ENCODE data around the gene PXN.

PXN gene

GRCh38 chr12:120183211-120183631, 82.3 kb downstream of the PXN start:
- no peak overlapping the region for H3K27ac ChIP-seq
- H3K27me3 ChIP-seq (replicated peaks): no peaks in the 10 kb centered on the region
- in situ Hi-C loops (cut with HindIII; ENCODE audit: low pct_ligation_motif_present, low sequenced_read_pairs): no loop called here
- peaks cover 71% of the 10 kb centered on the region for H3K36me3 ChIP-seq (replicated peaks)
- TF ChIP-seq CTCF (IDR thresholded peaks at IDR 0.05; ENCODE audit: low read depth, low read length, missing control alignments): no peak
- peak; percentile 15 for DNase-seq
- H3K4me3 ChIP-seq (ENCODE audit: low read depth, low read length): no peak overlapping the region

- H3K4me3 ChIP-seq (ENCODE audit: low read depth, low read length): no peak overlapping the region
- no peak overlapping the region for H3K27ac ChIP-seq
- peaks cover 73% of the 10 kb centered on the region for H3K36me3 ChIP-seq (replicated peaks)
- peak; percentile 35 for DNase-seq
- H3K27me3 ChIP-seq (replicated peaks): no peaks in the 10 kb centered on the region
- in situ Hi-C loops (cut with HindIII; ENCODE audit: low pct_ligation_motif_present, low sequenced_read_pairs): no loop called here
- peak; percentile 48 for TF ChIP-seq CTCF (IDR thresholded peaks at IDR 0.05; ENCODE audit: low read depth, low read length, missing control alignments)
Measured at GRCh38 chr12:120181991-120182631, 83.4 kb downstream of the PXN start.

- no peak for TF ChIP-seq CTCF (IDR thresholded peaks at IDR 0.05; ENCODE audit: low read depth, low read length, missing control alignments)
- peaks cover 74% of the 10 kb centered on the region for H3K36me3 ChIP-seq (replicated peaks)
- no peaks in the 10 kb centered on the region for H3K27me3 ChIP-seq (replicated peaks)
- H3K4me3 ChIP-seq (ENCODE audit: low read depth, low read length): no peak overlapping the region
- no peak for DNase-seq
- no peak overlapping the region for H3K27ac ChIP-seq
- in situ Hi-C loops (cut with HindIII; ENCODE audit: low pct_ligation_motif_present, low sequenced_read_pairs): no loop called here
Measured at GRCh38 chr12:120180975-120181374, 84.6 kb downstream of the PXN start.

GRCh38 chr12:120175537-120175936, 90.0 kb downstream of the PXN start:
- no peak overlapping the region for H3K4me3 ChIP-seq (ENCODE audit: low read depth, low read length)
- peaks cover 87% of the 10 kb centered on the region for H3K36me3 ChIP-seq (replicated peaks)
- in situ Hi-C loops (cut with HindIII; ENCODE audit: low pct_ligation_motif_present, low sequenced_read_pairs): no loop called here
- no peak overlapping the region for H3K27ac ChIP-seq
- H3K27me3 ChIP-seq (replicated peaks): no peaks in the 10 kb centered on the region
- no peak for TF ChIP-seq CTCF (IDR thresholded peaks at IDR 0.05; ENCODE audit: low read depth, low read length, missing control alignments)
- DNase-seq: no peak

GRCh38 chr12:120175062-120175461, 90.5 kb downstream of the PXN start:
- no peak overlapping the region for H3K4me3 ChIP-seq (ENCODE audit: low read depth, low read length)
- H3K27me3 ChIP-seq (replicated peaks): no peaks in the 10 kb centered on the region
- H3K27ac ChIP-seq: no peak overlapping the region
- H3K36me3 ChIP-seq (replicated peaks): peaks cover 90% of the 10 kb centered on the region
- in situ Hi-C loops (cut with HindIII; ENCODE audit: low pct_ligation_motif_present, low sequenced_read_pairs): no loop called here
- no peak for TF ChIP-seq CTCF (IDR thresholded peaks at IDR 0.05; ENCODE audit: low read depth, low read length, missing control alignments)
- DNase-seq: no peak

- Histone ChIP-seq H3K27me3 (replicated peaks) (no peaks in the 10 kb centered on the region), H3K27ac (no peak overlapping the region), H3K36me3 (replicated peaks) (peaks cover 88% of the 10 kb centered on the region), H3K4me3 (ENCODE audit: low read depth, low read length) (no peak overlapping the region)
- no peak for TF ChIP-seq CTCF (IDR thresholded peaks at IDR 0.05; ENCODE audit: low read depth, low read length, missing control alignments)
- DNase-seq: no peak
- in situ Hi-C loops (cut with HindIII; ENCODE audit: low pct_ligation_motif_present, low sequenced_read_pairs): loop anchor here (5.0 kb wide), 1 partner anchor 35 kb away; no protein-coding TSS in a partner anchor
Measured at GRCh38 chr12:120172053-120172452, 93.5 kb downstream of the PXN start.
